Neural cell (in vitro differentiated cells): Measurements from ENCODE around the gene GDAP2. TPM values are rescaled to one million over a fixed set of nuclear protein-coding genes. Genes with fewer than 3 reads are reported as not detected.

Experiments
- H2AFZ ChIP-seq: fragments of 200-600, 300-800 bp; sonication (generic), shearing (Covaris generic); 2 replicates; pipeline ENCODE4 v1.6.0; 2014; ENCODE audit warnings: low read depth, mild to moderate bottlenecking, antibody characterized with exemption, low read length, moderate library complexity
- H3F3A ChIP-seq: fragments of 200-600 bp; shearing (Covaris generic); 2 replicates; pipeline ENCODE4 v1.6.1; 2016; ENCODE audit warnings: mild to moderate bottlenecking, moderate library complexity, mixed read lengths, antibody characterized with exemption, low read length; ENCODE audit not compliant: insufficient read depth, poor library complexity, severe bottlenecking
- H3K27ac ChIP-seq: fragments of 200-600, 300-800 bp; sonication (generic), shearing (Covaris generic); 2 replicates; pipeline ENCODE4 v1.5.1; 2014; ENCODE audit warnings: mild to moderate bottlenecking, low read length, moderate library complexity
- H3K27me3 ChIP-seq: fragments of 300-800, 200-600 bp; sonication (generic), shearing (Covaris generic); 2 replicates; pipeline ENCODE4 v1.6.0; 2014; ENCODE audit warnings: mild to moderate bottlenecking, low read depth, low read length, moderate library complexity; ENCODE audit not compliant: insufficient read depth
- H3K36me3 ChIP-seq: fragments of 300-800, 200-600 bp; sonication (generic), shearing (Covaris generic); 2 replicates; pipeline ENCODE4 v1.5.1; 2014; ENCODE audit warnings: mild to moderate bottlenecking, antibody characterized with exemption, low read length, moderate library complexity; ENCODE audit not compliant: insufficient read depth
- H3K4me2 ChIP-seq: fragments of 300-800, 200-600 bp; sonication (generic), shearing (Covaris generic); 2 replicates; pipeline ENCODE4 v1.6.0; 2014; ENCODE audit warnings: mild to moderate bottlenecking, low read length
- H3K4me3 ChIP-seq: fragments of 300-800, 200-600 bp; sonication (generic), shearing (Covaris generic); 2 replicates; pipeline ENCODE4 v1.5.1; 2014; ENCODE audit warnings: mild to moderate bottlenecking, low read length, moderate library complexity
- H3K79me2 ChIP-seq: fragments of 200-600 bp; shearing (Covaris generic); replicated peaks from 2 replicates; pipeline ENCODE4 v1.6.0; 2014; ENCODE audit warnings: mild to moderate bottlenecking, low read length, moderate library complexity; ENCODE audit not compliant: insufficient read depth
- H3K9ac ChIP-seq: fragments of 300-800, 200-600 bp; sonication (generic), shearing (Covaris generic); 2 replicates; pipeline ENCODE4 v1.6.1; 2016; ENCODE audit warnings: mild to moderate bottlenecking, low read length, mixed read lengths
- H3K9me2 ChIP-seq: fragments of 200-600 bp; shearing (Covaris generic); 2 replicates; pipeline ENCODE4 v1.6.1; 2016; ENCODE audit warnings: mild to moderate bottlenecking, low read length, mixed read lengths; ENCODE audit not compliant: insufficient read depth
- H3K9me3 ChIP-seq: fragments of 200-600, 300-800 bp; sonication (generic), shearing (Covaris generic); 2 replicates; pipeline ENCODE4 v1.6.1; 2016; ENCODE audit warnings: mild to moderate bottlenecking, mixed run types, low read length, moderate library complexity, mixed read lengths
- H4K20me1 ChIP-seq: fragments of 200-600 bp; shearing (Covaris generic); 2 replicates; pipeline ENCODE4 v1.6.1; 2016; ENCODE audit warnings: mild to moderate bottlenecking, mixed run types; ENCODE audit not compliant: insufficient read depth
- EP300 ChIP-seq: fragments of 450-650 bp; conservative IDR thresholded peaks from 2 replicates; pipeline ENCODE4 v1.6.1; 2014; ENCODE audit warnings: antibody characterized with exemption, mild to moderate bottlenecking, moderate library complexity; ENCODE audit not compliant: poor library complexity, severe bottlenecking
- EZH2 ChIP-seq: fragments of 200-600, 300-800 bp; shearing (Covaris generic), sonication (generic); IDR thresholded peaks from 2 replicates; pipeline ENCODE4 v1.6.1; 2014; ENCODE audit warnings: antibody characterized with exemption, low read length, borderline replicate concordance, mild to moderate bottlenecking; ENCODE audit not compliant: insufficient read depth, poor library complexity, severe bottlenecking
- MXI1 ChIP-seq: fragments of 450-650 bp; conservative IDR thresholded peaks from 2 replicates; pipeline ENCODE4 v1.6.1; 2014; ENCODE audit warnings: antibody characterized with exemption, mild to moderate bottlenecking; ENCODE audit not compliant: poor library complexity, severe bottlenecking
- POLR2AphosphoS5 ChIP-seq: IDR thresholded peaks from 2 replicates; pipeline ENCODE4 v1.6.1; 2012
- RAD21 ChIP-seq: fragments of 450-650 bp; conservative IDR thresholded peaks from 2 replicates; pipeline ENCODE4 v1.6.1; 2014; ENCODE audit warnings: antibody characterized with exemption, mild to moderate bottlenecking, moderate library complexity
- SMC3 ChIP-seq: fragments of 450-650 bp; conservative IDR thresholded peaks from 2 replicates; pipeline ENCODE4 v1.6.1; 2014; ENCODE audit warnings: antibody characterized with exemption, mild to moderate bottlenecking, moderate library complexity; ENCODE audit not compliant: poor library complexity
- TAF1 ChIP-seq: IDR thresholded peaks from 2 replicates; pipeline ENCODE4 v1.6.1; 2012; ENCODE audit warnings: low read depth
- polyA plus RNA-seq: library from polyadenylated mRNA; depleted of rRNA; stranded (reverse); fragments of >200 nt; gene quantifications from 2 replicates; pipeline ENCODE4 v1.2.3, GENCODE V29; 2014
- TF ChIP-seq, protein P1 (sequence below): IDR thresholded peaks from 2 replicates; pipeline ENCODE4 v1.6.1; 2012; ENCODE audit warnings: borderline replicate concordance
- TF ChIP-seq, protein P2 (sequence below): fragments of 450-650 bp; IDR thresholded peaks from 2 replicates; pipeline ENCODE4 v1.5.1; 2014; ENCODE audit warnings: antibody characterized with exemption, mild to moderate bottlenecking, moderate library complexity; ENCODE audit not compliant: poor library complexity, severe bottlenecking

Gene GDAP2
- polyA plus RNA-seq, 1 donor from 2014 or later, result 6.8 TPM

DNA sequence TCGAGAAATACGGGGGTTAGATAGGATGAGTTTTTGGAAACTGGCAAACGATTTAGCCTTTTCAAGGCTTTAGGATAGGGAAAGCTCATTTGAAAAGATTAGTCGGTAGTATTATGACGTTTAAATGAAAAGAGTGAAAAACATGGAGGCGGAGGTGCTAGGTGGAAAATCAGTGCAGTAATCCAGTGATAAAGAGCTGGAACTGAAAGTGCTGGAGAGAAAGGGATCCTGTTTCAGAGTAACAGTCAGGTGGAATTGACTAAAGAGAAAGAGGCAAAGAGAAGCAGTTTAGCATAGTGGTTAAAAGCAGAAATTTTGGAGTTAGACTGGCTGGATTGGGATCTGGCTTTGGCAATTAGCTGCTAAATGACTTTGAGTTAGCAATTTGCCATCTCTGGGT is 1.1 kb upstream of the GDAP2 start:
- Histone ChIP-seq H3K9me3 (no peaks in the 10 kb centered on the region), H2AFZ (peak overlapping the region; percentile 79), H3K36me3 (peaks cover 6% of the 10 kb centered on the region), H3K27me3 (no peaks in the 10 kb centered on the region), H3K9me2 (no peaks in the 10 kb centered on the region), H3K79me2 (peaks cover 54% of the 10 kb centered on the region), H3K4me2 (peak overlapping the region; percentile 79), H3K4me3 (peak overlapping the region; percentile 87), H3K27ac (peak overlapping the region; percentile 75), H3K9ac (peak overlapping the region; percentile 81), H3F3A (no peaks in the 10 kb centered on the region), H4K20me1 (no peaks in the 10 kb centered on the region)
- TF ChIP-seq, protein P1, sequence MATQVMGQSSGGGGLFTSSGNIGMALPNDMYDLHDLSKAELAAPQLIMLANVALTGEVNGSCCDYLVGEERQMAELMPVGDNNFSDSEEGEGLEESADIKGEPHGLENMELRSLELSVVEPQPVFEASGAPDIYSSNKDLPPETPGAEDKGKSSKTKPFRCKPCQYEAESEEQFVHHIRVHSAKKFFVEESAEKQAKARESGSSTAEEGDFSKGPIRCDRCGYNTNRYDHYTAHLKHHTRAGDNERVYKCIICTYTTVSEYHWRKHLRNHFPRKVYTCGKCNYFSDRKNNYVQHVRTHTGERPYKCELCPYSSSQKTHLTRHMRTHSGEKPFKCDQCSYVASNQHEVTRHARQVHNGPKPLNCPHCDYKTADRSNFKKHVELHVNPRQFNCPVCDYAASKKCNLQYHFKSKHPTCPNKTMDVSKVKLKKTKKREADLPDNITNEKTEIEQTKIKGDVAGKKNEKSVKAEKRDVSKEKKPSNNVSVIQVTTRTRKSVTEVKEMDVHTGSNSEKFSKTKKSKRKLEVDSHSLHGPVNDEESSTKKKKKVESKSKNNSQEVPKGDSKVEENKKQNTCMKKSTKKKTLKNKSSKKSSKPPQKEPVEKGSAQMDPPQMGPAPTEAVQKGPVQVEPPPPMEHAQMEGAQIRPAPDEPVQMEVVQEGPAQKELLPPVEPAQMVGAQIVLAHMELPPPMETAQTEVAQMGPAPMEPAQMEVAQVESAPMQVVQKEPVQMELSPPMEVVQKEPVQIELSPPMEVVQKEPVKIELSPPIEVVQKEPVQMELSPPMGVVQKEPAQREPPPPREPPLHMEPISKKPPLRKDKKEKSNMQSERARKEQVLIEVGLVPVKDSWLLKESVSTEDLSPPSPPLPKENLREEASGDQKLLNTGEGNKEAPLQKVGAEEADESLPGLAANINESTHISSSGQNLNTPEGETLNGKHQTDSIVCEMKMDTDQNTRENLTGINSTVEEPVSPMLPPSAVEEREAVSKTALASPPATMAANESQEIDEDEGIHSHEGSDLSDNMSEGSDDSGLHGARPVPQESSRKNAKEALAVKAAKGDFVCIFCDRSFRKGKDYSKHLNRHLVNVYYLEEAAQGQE, result no peak
- TF ChIP-seq EZH2 (no peak), RAD21 (no peak), SMC3 (no peak), TAF1 (no peak), MXI1 (no peak), EP300 (no peak), POLR2AphosphoS5 (no peak)
- TF ChIP-seq, protein P2, sequence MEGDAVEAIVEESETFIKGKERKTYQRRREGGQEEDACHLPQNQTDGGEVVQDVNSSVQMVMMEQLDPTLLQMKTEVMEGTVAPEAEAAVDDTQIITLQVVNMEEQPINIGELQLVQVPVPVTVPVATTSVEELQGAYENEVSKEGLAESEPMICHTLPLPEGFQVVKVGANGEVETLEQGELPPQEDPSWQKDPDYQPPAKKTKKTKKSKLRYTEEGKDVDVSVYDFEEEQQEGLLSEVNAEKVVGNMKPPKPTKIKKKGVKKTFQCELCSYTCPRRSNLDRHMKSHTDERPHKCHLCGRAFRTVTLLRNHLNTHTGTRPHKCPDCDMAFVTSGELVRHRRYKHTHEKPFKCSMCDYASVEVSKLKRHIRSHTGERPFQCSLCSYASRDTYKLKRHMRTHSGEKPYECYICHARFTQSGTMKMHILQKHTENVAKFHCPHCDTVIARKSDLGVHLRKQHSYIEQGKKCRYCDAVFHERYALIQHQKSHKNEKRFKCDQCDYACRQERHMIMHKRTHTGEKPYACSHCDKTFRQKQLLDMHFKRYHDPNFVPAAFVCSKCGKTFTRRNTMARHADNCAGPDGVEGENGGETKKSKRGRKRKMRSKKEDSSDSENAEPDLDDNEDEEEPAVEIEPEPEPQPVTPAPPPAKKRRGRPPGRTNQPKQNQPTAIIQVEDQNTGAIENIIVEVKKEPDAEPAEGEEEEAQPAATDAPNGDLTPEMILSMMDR, result no peak

DNA sequence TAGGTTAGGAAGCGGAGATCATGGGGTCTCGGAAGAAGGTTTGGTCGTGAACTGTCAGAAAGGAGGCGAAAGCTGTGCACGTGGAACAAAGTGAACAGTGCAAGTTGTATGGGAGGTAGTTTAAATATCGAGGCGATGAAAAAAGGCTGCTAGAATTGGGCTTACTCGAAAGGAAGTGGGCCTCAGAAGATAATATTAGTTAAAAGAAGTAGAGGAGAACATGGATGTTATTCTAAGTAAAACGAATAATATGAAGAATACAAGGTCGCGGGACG is 689 bp upstream of the GDAP2 start:
- H3K9ac ChIP-seq, result peak overlapping the region; percentile 81
- H3K9me2 ChIP-seq, result no peaks in the 10 kb centered on the region
- no peaks in the 10 kb centered on the region for H3K27me3 ChIP-seq
- no peaks in the 10 kb centered on the region for H4K20me1 ChIP-seq
- H3K79me2 ChIP-seq, result peaks cover 55% of the 10 kb centered on the region
- TF ChIP-seq TAF1 (no peak), EP300 (no peak), MXI1 (peak; percentile 56), SMC3 (no peak), POLR2AphosphoS5 (no peak)
- TF ChIP-seq, protein P1, result peak; percentile 17
- H3K27ac ChIP-seq, result peak overlapping the region; percentile 75
- peak overlapping the region; percentile 79 for H3K4me2 ChIP-seq
- H3K36me3 ChIP-seq, result peaks cover 6% of the 10 kb centered on the region
- H2AFZ ChIP-seq, result peak overlapping the region; percentile 79
- no peaks in the 10 kb centered on the region for H3K9me3 ChIP-seq
- peak overlapping the region; percentile 87 for H3K4me3 ChIP-seq
- no peaks in the 10 kb centered on the region for H3F3A ChIP-seq
